H1 (cell line): Measurements from ENCODE around the gene AP1S3. TPM values are rescaled to one million over a fixed set of nuclear protein-coding genes. Genes with fewer than 3 reads are reported as not detected.

Source experiments
- CTCF ChIA-PET: fragments of 300-600 bp; sonication (Branson Sonifier 250); formaldehyde crosslinking; loops from one replicate; lab custom pipeline; 2021; ENCODE audit not compliant: partially characterized antibody; lab: Charles Lee
- POLR2A ChIA-PET: fragments of 300-600 bp; sonication (Branson Sonifier 250); formaldehyde crosslinking; loops from one replicate; lab custom pipeline; 2021; ENCODE audit warnings: inconsistent platforms; ENCODE audit not compliant: partially characterized antibody; lab: Charles Lee
- DNase-seq, 2 experiments: peaks; one replicate each; pipeline versions ENCODE4 v3.0.0 to v3.0.0-alpha.2; 2010 to 2022; ENCODE audit warnings: low spot score in 2 of 2, low read depth in 1 of 2, mixed read lengths in 1 of 2
- FAIRE-seq: peaks from 2 replicates; lab custom pipeline; 2011; peaks lifted over from hg19 to GRCh38; lab: Jason Lieb, UNC
- H2AFZ ChIP-seq: 2 replicates; pipeline ENCODE4 v1.8.1; 2012; ENCODE audit warnings: low read length, inconsistent platforms
- H2AK5ac ChIP-seq: 2 replicates; pipeline ENCODE4 v1.6.1; 2013; ENCODE audit warnings: low read depth, low read length
- H2BK120ac ChIP-seq: replicated peaks from 2 replicates; pipeline ENCODE3; 2013; ENCODE audit warnings: low read depth, low read length, inconsistent platforms
- H2BK12ac ChIP-seq: 2 replicates; pipeline ENCODE4 v1.6.1; 2013; ENCODE audit warnings: low read depth, low read length
- H2BK15ac ChIP-seq: 2 replicates; pipeline ENCODE4 v1.6.1; 2013; ENCODE audit warnings: low read length
- H2BK20ac ChIP-seq: 2 replicates; pipeline ENCODE4 v1.6.1; 2013; ENCODE audit warnings: low read length
- H2BK5ac ChIP-seq: 2 replicates; pipeline ENCODE4 v1.6.1; 2013; ENCODE audit warnings: low read depth, low read length
- H3K14ac ChIP-seq: 2 replicates; pipeline ENCODE4 v1.6.1; 2013; ENCODE audit warnings: inconsistent platforms; ENCODE audit not compliant: insufficient read length
- H3K18ac ChIP-seq: 2 replicates; pipeline ENCODE4 v1.6.1; 2013; ENCODE audit warnings: low read length; ENCODE audit errors: extremely low read depth
- H3K23ac ChIP-seq: 2 replicates; pipeline ENCODE4 v1.6.1; 2013; ENCODE audit warnings: inconsistent platforms; ENCODE audit not compliant: insufficient read length
- H3K23me2 ChIP-seq: 2 replicates; pipeline ENCODE4 v1.6.1; 2013; ENCODE audit warnings: low read depth, low read length
- H3K27ac ChIP-seq: 2 replicates; pipeline ENCODE4 v1.6.1; 2011; ENCODE audit warnings: low read depth, low read length, inconsistent platforms
- H3K27me3 ChIP-seq, 4 experiments: replicated peaks in 1 of 4; 1 replicate in 1 of 4; 2 replicates in 3 of 4; pipeline versions ENCODE4 v1.6.1 to v1.8.1; 2011 to 2013; ENCODE audit warnings: low read length in 3 of 4, mild to moderate bottlenecking in 3 of 4, inconsistent platforms in 2 of 4, mixed read lengths in 2 of 4, moderate library complexity in 1 of 4; ENCODE audit not compliant: control insufficient read depth in 3 of 4, insufficient read depth in 3 of 4; ENCODE audit errors: extremely low read depth in 1 of 4
- H3K36me3 ChIP-seq, 4 experiments: 2 replicates each; pipeline versions ENCODE4 v1.6.1 to v1.8.1; 2011 to 2013; ENCODE audit warnings: mild to moderate bottlenecking in 4 of 4, low read length in 3 of 4, moderate library complexity in 2 of 4, control low read depth in 1 of 4, inconsistent platforms in 1 of 4; ENCODE audit not compliant: insufficient read depth in 4 of 4, control insufficient read depth in 2 of 4
- H3K4ac ChIP-seq: replicated peaks from 2 replicates; pipeline ENCODE3; 2013; ENCODE audit warnings: low read length, low read depth, mixed read lengths, inconsistent platforms; ENCODE audit not compliant: insufficient read length
- H3K4me1 ChIP-seq, 4 experiments: replicated peaks in 1 of 4; 1 replicate in 1 of 4; 2 replicates in 3 of 4; pipeline versions ENCODE4 v1.6.1 to v1.8.1; 2011 to 2013; ENCODE audit warnings: low read length in 3 of 4, inconsistent platforms in 2 of 4, mixed read lengths in 1 of 4; ENCODE audit not compliant: insufficient read depth in 4 of 4, control insufficient read depth in 3 of 4
- H3K4me2 ChIP-seq, 2 experiments: 2 replicates each; pipeline versions ENCODE4 v1.6.1 to v1.8.1; 2011 to 2013; ENCODE audit warnings: low read depth in 2 of 2, low read length in 2 of 2, control low read depth in 1 of 2, inconsistent platforms in 1 of 2, mild to moderate bottlenecking in 1 of 2; ENCODE audit not compliant: insufficient read depth in 1 of 2
- H3K4me3 ChIP-seq, 4 experiments: fragments of 200-600, 300-600 bp in 1 of 4; sonication (generic), shearing (Covaris generic), sonication (Bioruptor Twin) in 1 of 4; 2 replicates each; pipeline versions ENCODE4 v1.5.1 to v1.8.1; 2011 to 2016; ENCODE audit warnings: low read length in 4 of 4, low read depth in 3 of 4, control low read depth in 2 of 4, inconsistent platforms in 2 of 4, mild to moderate bottlenecking in 2 of 4, mixed read lengths in 1 of 4, moderate library complexity in 1 of 4; ENCODE audit not compliant: insufficient read depth in 2 of 4; ENCODE audit errors: extremely low read depth in 1 of 4
- H3K56ac ChIP-seq: replicated peaks from 2 replicates; pipeline ENCODE3; 2013; ENCODE audit warnings: low read depth, mild to moderate bottlenecking, mixed read lengths, low read length, inconsistent platforms; ENCODE audit not compliant: insufficient read length
- H3K79me1 ChIP-seq: 2 replicates; pipeline ENCODE4 v1.6.1; 2013; ENCODE audit warnings: low read depth, low read length, control low read depth
- H3K79me2 ChIP-seq, 2 experiments: 2 replicates each; pipeline versions ENCODE4 v1.6.1 to v1.8.1; 2012 to 2013; ENCODE audit warnings: low read length in 2 of 2, mild to moderate bottlenecking in 2 of 2, inconsistent platforms in 1 of 2; ENCODE audit not compliant: insufficient read depth in 2 of 2, control insufficient read depth in 1 of 2
- H3K9ac ChIP-seq, 4 experiments: replicated peaks in 1 of 4; 1 replicate in 1 of 4; 2 replicates in 3 of 4; pipeline versions ENCODE4 v1.6.1 to v1.8.1; 2011 to 2013; ENCODE audit warnings: low read depth in 3 of 4, low read length in 3 of 4, control low read depth in 2 of 4, mild to moderate bottlenecking in 2 of 4, moderate library complexity in 2 of 4, inconsistent platforms in 1 of 4; ENCODE audit errors: extremely low read depth in 1 of 4
- H3K9me3 ChIP-seq, 2 experiments: 2 replicates each; pipeline versions ENCODE4 v1.6.1 to v1.8.1; 2012 to 2013; ENCODE audit warnings: mild to moderate bottlenecking in 2 of 2, moderate library complexity in 2 of 2, control low read depth in 1 of 2, inconsistent platforms in 1 of 2, low read depth in 1 of 2, low read length in 1 of 2, mixed read lengths in 1 of 2; ENCODE audit not compliant: insufficient read depth in 2 of 2
- H4K20me1 ChIP-seq, 2 experiments: replicated peaks in 1 of 2; 2 replicates each; pipeline versions ENCODE3 to v1.8.1; 2011 to 2013; ENCODE audit warnings: inconsistent platforms in 2 of 2, low read length in 2 of 2, mild to moderate bottlenecking in 1 of 2; ENCODE audit not compliant: insufficient read depth in 2 of 2, control insufficient read depth in 1 of 2
- H4K5ac ChIP-seq: 2 replicates; pipeline ENCODE4 v1.6.1; 2013; ENCODE audit warnings: low read length, low read depth, mixed read lengths, inconsistent platforms; ENCODE audit not compliant: insufficient read length
- H4K8ac ChIP-seq: 2 replicates; pipeline ENCODE4 v1.8.0; 2013; ENCODE audit warnings: mild to moderate bottlenecking, moderate library complexity, low read length, inconsistent platforms; ENCODE audit not compliant: insufficient read depth; ENCODE audit errors: extremely low read depth
- H4K91ac ChIP-seq: replicated peaks from 2 replicates; pipeline ENCODE3; 2013; ENCODE audit warnings: low read length, mixed read lengths, inconsistent platforms; ENCODE audit not compliant: insufficient read length
- ATF2 ChIP-seq: IDR thresholded peaks from 2 replicates; pipeline ENCODE4 v1.6.1; 2012; ENCODE audit warnings: low read length, inconsistent platforms
- BRCA1 ChIP-seq: IDR thresholded peaks from 2 replicates; pipeline ENCODE4 v1.6.1; 2012; ENCODE audit warnings: low read depth, low read length, improper control_type of control experiment
- CTBP2 ChIP-seq: IDR thresholded peaks from 2 replicates; pipeline ENCODE4 v1.7.0; 2011; ENCODE audit warnings: borderline replicate concordance, mild to moderate bottlenecking, moderate library complexity, mixed read lengths, low read length; ENCODE audit not compliant: insufficient read depth, insufficient read length
- JUN ChIP-seq: IDR thresholded peaks from 2 replicates; pipeline ENCODE4 v1.6.1; 2011; ENCODE audit warnings: low read depth, mild to moderate bottlenecking, improper control_type of control experiment, low read length
- JUND ChIP-seq: IDR thresholded peaks from 2 replicates; pipeline ENCODE4 v1.6.1; 2011; ENCODE audit warnings: mild to moderate bottlenecking, improper control_type of control experiment, low read length
- SIRT6 ChIP-seq: IDR thresholded peaks from one replicate; pipeline ENCODE4 v1.7.1; 2012; ENCODE audit warnings: low read length, inconsistent platforms
- SUZ12 ChIP-seq: fragments of 200-600 bp; sonication (generic); IDR thresholded peaks from 2 replicates; pipeline ENCODE4 v1.6.1; 2012; ENCODE audit warnings: mild to moderate bottlenecking, inconsistent platforms, low read length, moderate library complexity, mixed read lengths
- WGBS, 2 experiments: shearing (Covaris generic) in 1 of 2; methylation state at CpG; one replicate each; pipeline versions ENCODE4 v1.1.6 to v1.1.7; 2013 to 2015; ENCODE audit warnings: low lambda C conversion rate in 2 of 2, mixed read lengths in 2 of 2, inconsistent platforms in 1 of 2, low coverage in 1 of 2, missing lambda C conversion rate in 1 of 2; ENCODE audit not compliant: insufficient replicate concordance in 2 of 2, insufficient coverage in 1 of 2, insufficient read length in 1 of 2; ENCODE audit errors: extremely low coverage in 1 of 2, missing lambda C conversion rate in 1 of 2; 5-methylcytosine and 5-hydroxymethylcytosine counted together
- polyA plus RNA-seq, 7 experiments: library from polyadenylated mRNA; depleted of rRNA in 3 of 7; stranded (reverse) in 5 of 7; unstranded in 2 of 7; fragments of >200 nt in 5 of 7; fragments of 200-250 nt in 2 of 7; gene quantifications; 1 replicate in 5 of 7; 2 replicates in 1 of 7; 4 replicates in 1 of 7; pipeline versions ENCODE4 v1.2.1 to v1.2.3, GENCODE V29; 2011 to 2013; ENCODE audit warnings: missing spikeins in 2 of 7, mixed read lengths in 2 of 7
- total RNA-seq: library from RNA; stranded (reverse); fragmentation: NEBNext Ultra II Directional; extraction: Animal tissue kit (Norgen Biotek cat#: 25700); gene quantifications from 2 replicates; pipeline ENCODE4 v1.2.1, GENCODE V29; 2021

AP1S3 gene
- total and polyA plus RNA-seq, 2 of the 8 experiments (the other 6 are each of a cell fraction or from before 2014, with no cell fraction given) = 3.9 to 20.2 TPM

- Histone ChIP-seq H3K79me2 (no peaks in the 10 kb centered on the region), H3K79me1 (no peaks in the 10 kb centered on the region), H4K5ac (no peak overlapping the region), H2AK5ac (no peak overlapping the region), H4K20me1 (no peaks in the 10 kb centered on the region), H3K27me3 (no peaks in the 10 kb centered on the region), H3K4ac (no peak overlapping the region), H3K23me2 (no peaks in the 10 kb centered on the region), H3K4me3 (no peak overlapping the region), H4K91ac (no peak overlapping the region), H2BK15ac (no peak overlapping the region), H3K27ac (no peak overlapping the region), H3K18ac (no peak overlapping the region), H3K9me3 (no peaks in the 10 kb centered on the region), H3K36me3 (no peaks in the 10 kb centered on the region), H2BK20ac (no peak overlapping the region), H3K56ac (no peak overlapping the region), H2BK5ac (no peak overlapping the region), H3K23ac (no peak overlapping the region), H3K14ac (no peak overlapping the region), H2BK120ac (no peak overlapping the region), H4K8ac (peak overlapping the region; percentile 3; the same call in 1 of the 2 replicates), H2AFZ (no peak overlapping the region), H3K9ac (no peak overlapping the region), H3K4me2 (no peak overlapping the region), H3K4me1 (no peaks in the 10 kb centered on the region; a peak in 1 of 7 replicates), H2BK12ac (no peak overlapping the region)
- FAIRE-seq = no peak
- CTCF ChIA-PET = interaction anchor here (0.6 to 3.3 kb wide), 4 partner anchors 10 to 46 kb away, joined by 3 to 20 read pairs (median 6); no protein-coding TSS in a partner anchor
- TF ChIP-seq CTBP2 = no peak
- TF ChIP-seq JUN = no peak
- no peak for TF ChIP-seq SUZ12
- TF ChIP-seq BRCA1 = no peak
- TF ChIP-seq JUND = no peak
- no peak for TF ChIP-seq ATF2
- no peak for TF ChIP-seq SIRT6
- DNase-seq = no peak
- POLR2A ChIA-PET = interaction anchor here (1.4 kb wide), 1 partner anchor 17 kb away, joined by 5 read pairs; no protein-coding TSS in a partner anchor
- WGBS, 2 experiments = 96% methylated on average over 5 of the region's 5 CpGs; no CpG with 5 or more reads in 1 of the 2 experiments
Observed at GRCh38 chr2:223740679-223741078, 96.7 kb downstream of the AP1S3 start.
